COLO668 (cell line): ENCODE results near the gene CABP5.
A peak's percentile ranks its signal among the peaks of the same experiment; 100 is the strongest.
"Not testable (repeated sequence)": the region's sequence is repeated elsewhere in the genome, so short reads cannot be mapped to it uniquely, and the experiment has no call there.

Experiments
- DNase-seq: peaks from one replicate; lab custom pipeline; 2025; ENCODE audit not compliant: unreplicated experiment; lab: John Stamatoyannopoulos, UW

CABP5 gene

GRCh38 chr19:48043675-48044258, at the start of gene CABP5:
TSS of gene CABP5 (minus strand) at chr19:48044079. CDS start at chr19:48043922, 157 bp downstream.
- DNase-seq, result no peak

- not testable (repeated sequence) for DNase-seq
These were observed 47.3 kb upstream of the CABP5 start for GRCh38 chr19:48091111-48091718.

- DNase-seq, result no peak
These were observed 46.5 kb upstream of the CABP5 start for GRCh38 chr19:48090281-48090802.

- not testable (repeated sequence) for DNase-seq
These were observed 45.1 kb upstream of the CABP5 start for GRCh38 chr19:48088991-48089390.

GRCh38 chr19:48085904-48086864, 42.3 kb upstream of the CABP5 start:
- DNase-seq, result no peak

- DNase-seq, result no peak
These were observed 41.2 kb upstream of the CABP5 start for GRCh38 chr19:48085076-48085475.

GRCh38 chr19:48081106-48081505, 37.2 kb upstream of the CABP5 start:
- no peak for DNase-seq

GRCh38 chr19:48070177-48070769, 26.4 kb upstream of the CABP5 start:
- DNase-seq, result not testable (repeated sequence)

- no peak for DNase-seq
These were observed 25.6 kb upstream of the CABP5 start for GRCh38 chr19:48069435-48069834.

GRCh38 chr19:48064509-48064908, 20.6 kb upstream of the CABP5 start:
- DNase-seq, result no peak

GRCh38 chr19:48061401-48062344, 17.8 kb upstream of the CABP5 start:
- DNase-seq, result peak; percentile 20

- no peak for DNase-seq
These were observed 16.5 kb upstream of the CABP5 start for GRCh38 chr19:48060381-48060780.

GRCh38 chr19:48059331-48059730, 15.5 kb upstream of the CABP5 start:
- no peak for DNase-seq

GRCh38 chr19:48053856-48054255, 10.0 kb upstream of the CABP5 start:
- DNase-seq, result no peak

GRCh38 chr19:48053076-48053475, 9.2 kb upstream of the CABP5 start:
- DNase-seq, result no peak

- DNase-seq, result no peak
These were observed 7.6 kb upstream of the CABP5 start for GRCh38 chr19:48051335-48052033.

- no peak for DNase-seq
These were observed 682 bp upstream of the CABP5 start for GRCh38 chr19:48044561-48044960.

- no peak for DNase-seq
These were observed 1.9 kb downstream of the CABP5 start for GRCh38 chr19:48041877-48042580.

- no peak for DNase-seq
These were observed 7.1 kb downstream of the CABP5 start for GRCh38 chr19:48036765-48037164.
